ENCODE measurements around the gene SERTAD1.

The SERTAD1 gene

GRCh38 chr19:40390084-40390742 is 35.6 kb downstream of the SERTAD1 start, which contains the start of gene HIPK4:
TSS of gene HIPK4 (minus strand) at chr19:40390181. CDS start at chr19:40389902, 279 bp downstream.
- no peak for DNase-seq (ENCODE audit: low spot score)
- no peak within 1 kb of the TSS for H3K27ac ChIP-seq
- ChIA-PET POLR2A (ENCODE audit: low non-redundant PET) (no interaction called here), CTCF (no interaction called here)
- TF ChIP-seq CTCF (conservative IDR thresholded peaks at IDR 0.05; ENCODE audit: low read depth) = no peak

- POLR2A ChIA-PET (ENCODE audit: low non-redundant PET) = no interaction called here
These were observed 36.2 kb downstream of the SERTAD1 start for GRCh38 chr19:40389404-40390083.

GRCh38 chr19:40388481-40388880 is 37.3 kb downstream of the SERTAD1 start:
- CTCF ChIA-PET = no interaction called here
- TF ChIP-seq CTCF (conservative IDR thresholded peaks at IDR 0.05; ENCODE audit: low read depth) = no peak
- POLR2A ChIA-PET (ENCODE audit: low non-redundant PET) = no interaction called here
- H3K27ac ChIP-seq = no peak overlapping the region
- no peak for DNase-seq (ENCODE audit: low spot score)

More at GRCh38 chr19:40389404-40390083, 36.2 kb downstream of the SERTAD1 start:
- H3K27ac ChIP-seq = no peak overlapping the region
- CTCF ChIA-PET = interaction anchor here (0.6 kb wide), 1 partner anchor 93 kb away, joined by 4 read pairs; no protein-coding TSS in a partner anchor
- no peak for DNase-seq (ENCODE audit: low spot score)
- TF ChIP-seq CTCF (conservative IDR thresholded peaks at IDR 0.05; ENCODE audit: low read depth) = no peak

- DNase-seq (ENCODE audit: low spot score) = no peak
- ChIA-PET CTCF (interaction anchor here (0.6 to 0.7 kb wide), 2 partner anchors 21 to 82 kb away, joined by 3 read pairs; no protein-coding TSS in a partner anchor), POLR2A (ENCODE audit: low non-redundant PET) (no interaction called here)
- H3K27ac ChIP-seq = no peak overlapping the region
- no peak for TF ChIP-seq CTCF (conservative IDR thresholded peaks at IDR 0.05; ENCODE audit: low read depth)
These were observed 38.6 kb downstream of the SERTAD1 start for GRCh38 chr19:40387155-40387554.

- DNase-seq (ENCODE audit: low spot score) = no peak
- no peak overlapping the region for H3K27ac ChIP-seq
- TF ChIP-seq CTCF (conservative IDR thresholded peaks at IDR 0.05; ENCODE audit: low read depth) = no peak
- ChIA-PET CTCF (interaction anchor here (0.8 to 1.5 kb wide), 2 partner anchors 37 to 105 kb away, joined by 5 read pairs; no protein-coding TSS in a partner anchor), POLR2A (ENCODE audit: low non-redundant PET) (no interaction called here)
These were observed 42.0 kb downstream of the SERTAD1 start for GRCh38 chr19:40383668-40384248.

- DNase-seq (ENCODE audit: low spot score) = no peak
- CTCF ChIA-PET = no interaction called here
- POLR2A ChIA-PET (ENCODE audit: low non-redundant PET) = no interaction called here
- TF ChIP-seq CTCF (conservative IDR thresholded peaks at IDR 0.05; ENCODE audit: low read depth) = no peak
- H3K27ac ChIP-seq = no peak overlapping the region
These were observed 44.5 kb downstream of the SERTAD1 start for GRCh38 chr19:40381321-40381720.
